Measurements from ENCODE around the gene APBA1.

DNA sequence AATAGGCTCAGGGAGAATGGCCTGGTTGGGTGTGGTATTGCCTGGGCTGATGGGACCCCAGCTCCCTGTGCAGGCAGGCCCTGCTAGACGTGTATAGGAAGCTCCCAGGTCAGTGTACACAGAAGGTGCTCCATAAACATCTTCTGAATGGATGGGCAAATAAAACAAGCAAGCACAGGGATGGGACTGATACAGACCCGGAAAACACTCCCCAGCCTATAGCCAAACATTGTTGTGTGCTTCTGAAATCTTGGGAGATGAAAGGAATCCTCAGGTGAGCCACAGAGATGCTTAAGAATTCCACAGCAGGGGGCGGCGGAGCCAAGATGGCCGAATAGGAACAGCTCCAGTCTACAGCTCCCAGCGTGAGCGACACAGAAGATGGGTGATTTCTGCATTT is 195.4 kb downstream of the APBA1 start:
- TF ChIP-seq, protein P1, sequence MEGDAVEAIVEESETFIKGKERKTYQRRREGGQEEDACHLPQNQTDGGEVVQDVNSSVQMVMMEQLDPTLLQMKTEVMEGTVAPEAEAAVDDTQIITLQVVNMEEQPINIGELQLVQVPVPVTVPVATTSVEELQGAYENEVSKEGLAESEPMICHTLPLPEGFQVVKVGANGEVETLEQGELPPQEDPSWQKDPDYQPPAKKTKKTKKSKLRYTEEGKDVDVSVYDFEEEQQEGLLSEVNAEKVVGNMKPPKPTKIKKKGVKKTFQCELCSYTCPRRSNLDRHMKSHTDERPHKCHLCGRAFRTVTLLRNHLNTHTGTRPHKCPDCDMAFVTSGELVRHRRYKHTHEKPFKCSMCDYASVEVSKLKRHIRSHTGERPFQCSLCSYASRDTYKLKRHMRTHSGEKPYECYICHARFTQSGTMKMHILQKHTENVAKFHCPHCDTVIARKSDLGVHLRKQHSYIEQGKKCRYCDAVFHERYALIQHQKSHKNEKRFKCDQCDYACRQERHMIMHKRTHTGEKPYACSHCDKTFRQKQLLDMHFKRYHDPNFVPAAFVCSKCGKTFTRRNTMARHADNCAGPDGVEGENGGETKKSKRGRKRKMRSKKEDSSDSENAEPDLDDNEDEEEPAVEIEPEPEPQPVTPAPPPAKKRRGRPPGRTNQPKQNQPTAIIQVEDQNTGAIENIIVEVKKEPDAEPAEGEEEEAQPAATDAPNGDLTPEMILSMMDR (IDR thresholded peaks at IDR 0.05) = no peak
- TF ChIP-seq POLR2A (IDR thresholded peaks at IDR 0.05) = no peak
